Forelimb muscle (tissue), 1 donor: ENCODE measurements around the gene SNX32. TPM values are rescaled to one million over a fixed set of nuclear protein-coding genes. Genes with fewer than 3 reads are reported as not detected.
"Not testable (repeated sequence)": the region's sequence is repeated elsewhere in the genome, so short reads cannot be mapped to it uniquely, and the experiment has no call there.

ENCODE experiments used
- DNase-seq: peaks from one replicate; pipeline ENCODE4 v3.0.0-alpha.2; 2013; ENCODE audit warnings: low read depth
- polyA plus RNA-seq: library from polyadenylated mRNA; unstranded; fragments of 120-200 nt; gene quantifications from one replicate; pipeline ENCODE4 v1.2.1, GENCODE V29; 2013; ENCODE audit not compliant: insufficient read length

The SNX32 gene
- polyA plus RNA-seq, 1 donor = 1.8 TPM

DNA sequence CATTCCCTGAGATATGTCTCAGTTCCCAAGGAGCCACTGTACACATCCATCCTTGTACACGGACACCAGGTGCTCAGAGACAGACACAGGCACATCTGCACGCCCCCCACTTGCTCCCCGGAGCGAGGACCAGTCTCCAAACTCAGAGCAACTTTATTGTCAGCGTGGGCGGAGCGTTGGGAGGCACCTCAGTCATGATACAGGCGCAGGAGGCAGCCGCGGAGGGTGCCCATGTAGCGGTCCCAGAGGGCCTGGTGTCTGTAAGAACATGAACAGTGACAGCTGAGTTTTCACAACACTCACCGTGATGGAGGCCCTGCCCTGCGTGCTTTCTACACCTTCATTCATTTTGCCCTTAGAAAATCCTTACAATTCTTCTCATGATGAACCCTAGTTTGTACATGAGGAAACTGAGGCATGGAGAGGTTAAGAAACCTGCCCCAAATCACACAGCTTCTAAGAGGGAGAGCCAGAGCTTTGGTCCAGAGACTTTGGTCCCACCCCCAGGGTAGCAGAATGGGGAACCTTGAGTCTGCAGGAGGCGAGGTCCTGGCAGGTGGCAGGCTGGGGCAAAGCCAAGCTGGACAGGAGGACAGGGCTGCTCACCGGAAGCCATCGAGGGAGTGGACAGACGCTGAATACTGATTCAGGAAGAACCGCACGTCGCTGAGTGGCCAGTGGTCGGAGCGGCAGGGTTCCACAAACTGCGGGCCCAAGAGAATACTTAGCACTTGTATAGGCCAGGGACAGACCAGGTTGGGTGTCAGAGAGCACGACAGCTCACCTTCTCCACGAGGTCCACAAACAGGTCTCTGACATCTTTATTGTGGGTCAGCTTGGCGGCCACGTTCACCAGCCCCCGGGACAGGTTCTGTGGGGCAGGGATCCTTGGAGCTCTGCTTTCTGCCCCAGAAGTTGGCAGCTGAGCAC is 50.3 kb downstream of the SNX32 start:
- DNase-seq = no peak

DNA sequence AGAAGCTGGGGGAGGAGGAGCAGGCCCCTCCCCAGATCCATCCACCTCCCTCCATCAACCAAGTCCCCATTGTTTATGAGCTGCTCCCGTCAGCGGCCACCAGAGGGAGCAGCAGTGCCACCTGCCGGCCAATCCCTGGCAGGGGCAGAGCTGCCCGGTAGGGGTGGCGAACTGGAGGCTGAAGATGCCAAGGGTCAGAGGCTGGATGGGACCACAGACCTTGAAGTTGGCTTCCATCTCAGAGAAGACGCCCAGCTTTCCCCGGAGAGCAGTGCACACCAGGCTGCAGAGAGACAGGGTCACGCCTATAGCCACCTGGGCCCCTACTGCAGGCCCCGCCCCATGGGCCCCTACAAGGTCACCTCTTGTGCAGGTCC is 50.9 kb downstream of the SNX32 start:
- no peak for DNase-seq

DNA sequence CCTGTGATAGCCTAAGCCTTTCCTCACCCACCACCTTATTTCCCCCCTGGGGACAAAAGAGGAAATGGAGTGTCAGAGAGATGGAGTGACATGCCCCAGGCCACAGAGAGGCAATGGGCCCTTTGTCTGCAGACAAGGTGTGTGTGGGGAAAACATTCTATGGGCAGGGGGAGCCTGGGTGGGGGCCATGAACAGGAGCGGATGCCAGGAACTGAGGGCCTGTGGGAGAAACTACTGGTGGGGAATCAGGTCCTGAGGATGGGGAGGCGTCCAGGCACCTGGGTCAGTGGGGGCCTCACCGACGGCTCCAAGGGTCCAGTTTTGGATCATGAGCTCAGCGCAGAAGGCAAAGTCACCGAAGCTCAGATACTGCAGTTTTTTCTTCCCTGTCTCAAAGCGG is 51.5 kb downstream of the SNX32 start:
- DNase-seq = no peak

DNA sequence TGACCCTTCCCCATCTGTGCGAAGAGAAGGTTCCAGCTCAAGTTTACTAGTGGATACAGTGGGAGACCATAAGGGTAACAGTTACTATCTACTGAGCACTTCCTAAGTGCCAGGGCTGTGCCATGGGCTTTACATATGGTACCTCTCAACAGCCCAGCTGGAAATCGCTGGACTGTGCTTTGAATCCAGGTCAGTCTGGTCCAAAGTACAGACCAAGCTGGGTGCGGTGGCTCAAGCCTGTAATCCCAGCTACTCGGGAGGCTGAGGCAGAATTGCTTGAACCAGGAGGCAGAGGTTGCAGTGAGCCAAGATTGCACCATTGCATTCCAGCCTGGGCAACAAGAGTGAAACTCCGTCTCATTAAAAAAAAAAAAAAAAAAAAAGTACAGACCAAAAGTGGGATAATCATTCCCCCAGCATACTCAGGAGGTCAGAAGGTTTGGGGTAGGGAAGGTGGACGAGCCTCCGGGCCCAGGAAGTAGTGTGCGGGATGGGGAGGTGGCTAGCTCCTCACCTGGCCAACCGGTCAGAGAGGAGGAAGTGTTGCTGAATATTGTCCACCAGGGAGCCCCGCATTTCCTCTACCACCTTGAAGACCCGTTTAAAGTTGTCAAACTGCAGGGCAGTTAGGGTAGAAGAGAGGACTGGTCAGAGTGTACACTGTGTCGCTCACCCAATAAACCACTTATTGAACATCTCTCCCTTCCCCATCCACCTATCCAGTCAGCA is 52.2 kb downstream of the SNX32 start:
- DNase-seq = no peak

GRCh38 chr11:65886826-65887722 is 53.3 kb downstream of the SNX32 start:
- no peak for DNase-seq

DNA sequence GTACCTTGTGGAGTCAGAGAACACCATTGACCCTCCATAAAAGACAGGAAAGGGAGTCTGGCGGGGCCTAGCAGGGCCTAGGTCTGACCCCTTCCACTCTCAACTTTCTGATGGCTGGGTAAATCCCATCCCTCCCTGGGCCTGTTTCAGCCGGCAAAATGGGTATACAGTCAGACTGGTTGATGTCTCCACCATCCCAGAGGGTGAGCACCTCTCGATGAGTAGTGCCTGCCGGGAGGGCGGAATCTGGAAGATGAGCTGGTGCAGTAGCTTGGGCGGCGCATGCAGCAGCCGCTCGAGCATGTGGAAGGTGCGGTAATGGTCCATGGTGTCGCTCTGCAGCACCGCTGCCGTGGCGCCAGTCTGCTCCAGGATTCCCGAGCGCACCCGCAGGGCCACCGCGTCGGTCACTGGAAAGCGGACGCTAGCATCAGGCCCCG is 54.0 kb downstream of the SNX32 start:
- no peak for DNase-seq

DNA sequence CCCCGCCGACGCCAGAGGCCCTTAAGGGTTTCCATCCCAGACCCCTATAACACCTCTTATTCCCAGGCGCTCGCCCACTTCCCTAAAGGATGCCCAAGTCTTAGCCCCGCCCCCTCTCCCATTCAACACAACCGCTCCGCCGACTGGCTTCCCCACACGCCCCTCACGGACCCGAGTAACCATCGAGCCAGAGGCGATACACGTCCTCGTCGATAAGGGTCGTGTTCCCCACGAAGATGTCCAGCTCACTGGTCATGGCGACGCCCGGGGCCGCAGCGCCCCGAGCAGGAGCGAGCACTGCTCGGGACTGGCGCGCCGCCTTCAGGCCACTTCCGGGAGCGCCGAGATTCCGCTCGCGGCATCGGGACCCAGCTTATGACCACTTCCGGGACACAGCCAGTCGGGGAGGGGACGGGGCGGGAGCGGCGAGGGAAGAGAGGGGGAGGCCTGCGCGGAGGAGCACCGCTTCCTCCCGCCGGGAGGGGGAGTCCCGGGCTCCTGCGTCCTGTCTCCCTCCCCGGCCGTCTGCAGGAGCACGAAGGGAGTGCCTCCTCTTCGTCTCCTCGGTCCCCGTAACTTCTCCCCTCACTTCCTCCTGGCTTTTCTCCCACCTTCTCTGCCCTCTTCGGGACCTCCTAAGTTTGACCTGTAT is 54.5 kb downstream of the SNX32 start, which contains the start of gene FIBP:
FIBP (minus strand) TSS at position 309 of the 652 bp plus-strand sequence; CDS start at position 256, 53 bp downstream.
- DNase-seq = peak; percentile 86

- peak; percentile 91 for DNase-seq
Measured at GRCh38 chr11:65890324-65891218, 56.8 kb downstream of the SNX32 start, which contains the start of gene CCDC85B. TSS of gene CCDC85B (plus strand) at chr11:65890673. CDS start at chr11:65890784, 111 bp downstream.

GRCh38 chr11:65891219-65892136 is 57.7 kb downstream of the SNX32 start:
- no peak for DNase-seq

DNA sequence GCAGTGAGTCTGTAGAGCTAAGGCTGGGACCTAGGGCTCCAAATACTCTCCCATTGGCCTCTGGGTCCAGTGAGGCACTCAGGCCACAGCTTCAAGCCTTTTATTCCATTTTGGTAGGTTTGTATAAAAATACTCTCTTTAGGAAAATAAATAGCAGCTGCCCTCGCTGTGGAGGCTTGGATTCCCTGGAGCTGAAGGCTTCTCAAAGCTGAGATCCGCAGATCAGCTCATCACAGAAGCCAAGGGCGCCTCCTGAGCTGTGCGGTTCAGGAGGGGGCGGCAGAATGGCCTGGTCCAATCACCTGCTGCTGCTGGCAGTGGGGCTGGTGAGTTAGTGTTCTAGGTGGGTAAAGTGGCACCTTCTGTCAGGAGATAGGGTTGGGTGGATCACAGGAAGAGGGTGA is 58.4 kb downstream of the SNX32 start:
- not testable (repeated sequence) for DNase-seq

- DNase-seq = no peak
Measured at GRCh38 chr11:65892661-65893317, 59.0 kb downstream of the SNX32 start.

DNA sequence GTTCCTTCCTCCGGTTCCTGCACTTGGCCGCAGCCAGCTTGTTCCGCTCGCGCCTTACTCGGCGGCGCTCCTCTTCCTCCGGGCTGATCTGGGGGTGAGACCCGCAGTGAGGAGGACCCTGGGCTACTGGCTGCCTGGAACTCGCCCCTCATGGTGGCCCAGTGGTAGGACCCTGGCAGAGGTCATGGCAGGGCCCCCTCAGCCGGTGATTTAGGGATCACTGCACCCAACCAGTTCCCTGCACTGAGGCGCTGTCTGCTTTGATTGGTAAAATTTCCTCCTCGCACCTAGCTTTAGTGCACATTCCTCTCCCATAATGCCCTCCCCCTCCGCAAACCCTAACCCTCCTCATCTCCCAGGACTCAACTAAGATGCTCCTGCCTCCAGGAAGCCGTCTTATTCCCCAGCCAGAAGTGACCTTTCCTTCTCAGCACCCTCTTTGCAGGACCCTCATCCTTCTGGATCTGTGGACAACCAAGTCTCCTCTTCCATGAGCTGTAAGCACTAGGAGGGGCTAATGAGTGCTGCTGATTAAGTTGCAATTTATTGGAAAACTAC is 60.4 kb downstream of the SNX32 start:
- no peak for DNase-seq

GRCh38 chr11:65895482-65895981 is 61.8 kb downstream of the SNX32 start:
- no peak for DNase-seq

DNA sequence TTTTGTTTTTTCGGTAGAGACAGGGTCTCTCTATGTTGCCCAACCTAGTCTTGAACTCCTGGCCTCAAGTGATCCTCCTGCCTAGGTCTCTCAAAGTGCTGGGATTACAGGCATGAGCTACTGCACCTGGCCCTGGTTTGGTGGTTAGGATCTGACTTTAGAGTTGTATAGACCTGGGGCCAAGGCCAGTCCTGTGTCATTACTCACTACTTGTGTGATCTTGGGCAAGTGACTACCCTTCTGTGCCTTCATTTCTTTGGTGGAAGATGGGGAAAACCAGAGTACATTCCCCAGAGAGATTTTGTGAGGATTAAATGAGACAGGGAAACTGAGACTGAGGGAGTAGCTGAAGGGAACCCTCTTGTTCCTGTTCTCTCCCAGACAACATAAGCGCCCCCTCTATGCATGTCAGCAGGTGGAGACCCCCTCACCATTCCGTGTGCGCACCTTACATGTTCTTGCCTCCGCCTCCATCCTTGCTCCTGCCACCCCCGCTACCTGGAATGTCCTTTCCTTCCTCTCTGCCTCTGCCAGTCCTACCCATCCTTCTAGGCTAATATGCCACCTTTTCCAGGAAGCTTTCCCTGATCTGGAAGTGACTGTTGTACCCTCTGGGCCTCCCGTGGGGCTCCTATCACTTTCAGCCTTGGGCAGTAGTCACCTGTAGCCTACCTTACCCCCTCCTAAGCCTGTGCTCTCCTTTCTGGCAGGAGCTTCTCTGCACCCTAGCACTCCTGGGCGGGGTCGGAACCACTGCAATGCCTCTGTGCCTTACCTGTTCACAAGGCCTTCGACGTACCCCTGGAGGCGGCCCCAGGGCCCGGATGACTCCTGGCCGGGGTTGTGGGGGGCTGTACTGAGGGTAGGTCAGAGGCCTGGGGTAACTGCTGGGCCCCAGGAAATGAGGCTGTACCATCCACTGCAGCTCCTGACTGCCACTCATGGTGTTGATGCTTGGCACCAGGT is 62.6 kb downstream of the SNX32 start:
- DNase-seq = no peak

- no peak for DNase-seq
Measured at GRCh38 chr11:65897020-65897471, 63.3 kb downstream of the SNX32 start.

GRCh38 chr11:65898656-65899355 is 65.0 kb downstream of the SNX32 start:
- no peak for DNase-seq
